Nucleus accumbens (tissue), 56 donors: ENCODE measurements around the gene OTOR.
A peak's percentile ranks its signal among the peaks of the same experiment; 100 is the strongest.

Experiments
- DNase-seq, 56 donors: peaks; one replicate each; lab custom pipeline; 2025; lab: John Stamatoyannopoulos, UW

The OTOR gene, protein sequence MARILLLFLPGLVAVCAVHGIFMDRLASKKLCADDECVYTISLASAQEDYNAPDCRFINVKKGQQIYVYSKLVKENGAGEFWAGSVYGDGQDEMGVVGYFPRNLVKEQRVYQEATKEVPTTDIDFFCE

DNA sequence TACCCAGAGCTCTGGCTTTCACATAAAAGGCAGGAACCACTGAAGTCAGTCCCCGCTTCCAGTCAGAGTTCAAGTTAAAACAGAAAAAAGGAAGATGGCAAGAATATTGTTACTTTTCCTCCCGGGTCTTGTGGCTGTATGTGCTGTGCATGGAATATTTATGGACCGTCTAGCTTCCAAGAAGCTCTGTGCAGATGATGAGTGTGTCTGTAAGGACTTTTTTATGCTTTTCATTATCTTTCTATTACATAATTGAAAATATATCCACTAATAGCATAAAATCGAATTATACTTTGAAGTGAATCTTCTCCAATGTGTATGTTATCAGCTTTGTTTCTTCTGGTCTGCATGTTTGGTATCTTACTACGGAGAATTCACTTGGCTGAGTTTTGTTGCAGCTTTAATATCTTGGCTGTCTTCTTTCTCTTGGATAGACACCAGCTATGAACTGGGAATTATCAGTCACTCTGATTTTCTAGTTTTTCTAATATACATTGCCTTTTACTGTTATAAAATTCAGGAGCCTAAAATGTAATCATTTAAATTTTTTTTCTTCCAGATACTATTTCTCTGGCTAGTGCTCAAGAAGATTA is at the start of gene OTOR:
Gene OTOR (plus strand): TSS at position 51 of the 593 bp plus-strand sequence. CDS start 44 bp downstream, at position 95.
- DNase-seq: no peak

GRCh38 chr20:16699293-16699692 is 48.9 kb upstream of the OTOR start:
- no peak for DNase-seq

DNA sequence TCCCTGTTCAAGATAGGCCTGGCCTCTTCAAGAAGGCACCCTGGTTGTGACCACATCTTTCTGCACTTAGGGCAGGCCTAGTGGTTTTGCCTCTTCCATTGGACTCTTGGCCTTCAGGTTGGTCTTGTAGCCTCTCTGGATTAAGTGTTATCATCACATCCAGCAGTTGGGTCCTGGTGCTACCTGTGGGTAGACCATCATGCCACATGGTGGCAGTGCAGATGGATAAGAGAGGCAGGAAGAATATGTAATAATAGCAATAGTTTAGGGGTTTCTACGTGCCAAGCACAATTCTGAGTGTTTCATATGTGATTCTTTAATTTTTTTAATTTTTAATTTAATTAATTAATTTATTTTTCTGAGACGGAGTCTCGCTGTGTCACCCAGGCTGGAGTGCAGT is 46.9 kb upstream of the OTOR start:
- peak in 3 of 56 donors; percentile 6 to 20 (median 7) for DNase-seq

DNA sequence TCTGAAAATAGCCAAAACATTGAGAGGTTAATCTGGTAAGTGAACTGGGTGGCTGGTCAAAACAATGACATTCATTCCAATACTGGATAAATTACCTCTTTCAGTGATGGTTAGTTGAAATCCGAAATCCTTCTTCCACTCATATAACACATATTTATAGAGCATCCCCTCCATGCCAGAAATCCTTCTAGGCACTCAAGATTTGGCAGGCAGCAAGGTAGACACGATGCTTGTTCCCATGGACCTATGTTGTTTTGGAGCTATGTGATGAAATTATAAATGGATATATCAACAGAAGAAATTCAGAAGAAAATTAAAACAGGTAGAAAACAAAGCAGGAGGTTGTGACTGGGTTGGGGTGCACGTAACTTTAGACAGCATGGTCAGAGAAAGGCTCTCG is 44.6 kb upstream of the OTOR start:
- DNase-seq: no peak

- DNase-seq: no peak
Observed at GRCh38 chr20:16707674-16708073, 40.5 kb upstream of the OTOR start.

DNA sequence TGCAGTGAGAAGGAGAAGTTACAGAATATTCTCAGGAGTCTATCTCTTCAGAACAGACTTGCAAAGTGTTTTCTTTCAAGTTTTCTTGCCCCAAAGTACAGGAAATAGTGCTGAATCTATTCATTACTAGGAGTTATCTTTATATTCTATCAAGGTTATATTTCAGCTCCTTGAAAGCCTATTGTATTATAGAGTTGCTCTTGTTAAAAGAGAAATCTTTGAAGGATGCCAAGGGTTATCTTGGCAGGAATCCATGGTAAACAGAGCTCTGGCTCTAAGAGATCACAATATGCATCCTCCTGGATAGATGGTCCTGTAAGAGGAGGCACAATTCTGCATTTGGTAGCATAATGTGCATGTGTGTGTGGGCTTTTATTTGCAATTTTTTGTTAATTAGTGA is 39.6 kb upstream of the OTOR start:
- DNase-seq: no peak

- DNase-seq: no peak
Observed at GRCh38 chr20:16709017-16709416, 39.1 kb upstream of the OTOR start.

DNA sequence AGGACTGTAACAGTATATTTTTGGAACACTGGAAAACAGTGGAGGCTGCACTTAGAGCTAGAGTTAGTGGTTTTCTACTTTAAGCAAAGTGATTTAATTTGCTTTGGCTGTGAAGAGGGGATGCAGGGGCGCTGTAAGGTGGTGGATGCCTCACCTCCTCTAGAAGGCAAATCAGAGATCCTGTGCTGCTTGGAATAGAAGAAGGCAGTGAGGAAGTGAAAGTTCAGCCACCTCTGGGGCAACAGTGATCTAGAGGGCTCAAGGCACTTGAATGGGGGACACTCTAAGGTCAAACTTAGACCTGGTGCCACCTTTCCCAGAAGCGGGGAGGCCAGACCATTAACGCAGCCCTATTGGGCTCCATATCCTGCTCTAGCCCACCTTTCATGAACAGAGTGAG is 37.4 kb upstream of the OTOR start:
- DNase-seq: no peak

- no peak for DNase-seq
Observed at GRCh38 chr20:16711661-16712258, 36.4 kb upstream of the OTOR start.

DNA sequence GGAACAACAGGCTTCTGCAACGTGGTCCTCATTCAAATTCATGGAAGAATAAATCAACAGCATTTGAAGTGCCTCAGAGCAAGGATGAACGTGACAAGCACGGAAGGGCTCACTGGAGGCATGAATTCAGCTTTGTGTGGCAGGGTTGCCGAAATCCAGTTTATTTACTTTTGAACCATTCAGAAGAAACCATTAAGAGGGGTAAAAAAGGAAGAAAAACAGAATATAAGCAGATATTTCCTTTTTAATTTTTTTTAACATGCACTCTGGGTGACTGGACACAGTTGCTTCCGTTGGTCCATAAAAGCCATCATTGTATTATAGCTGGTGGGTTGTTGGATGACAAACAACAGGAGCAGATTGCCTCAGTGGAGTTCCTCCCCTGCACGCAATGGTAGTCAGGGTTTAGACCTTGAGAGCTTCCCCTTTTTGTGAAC is 35.6 kb upstream of the OTOR start:
- DNase-seq: peak in 5 of 56 donors; percentile 6 to 27 (median 15)

- no peak for DNase-seq
Observed at GRCh38 chr20:16713066-16713465, 35.1 kb upstream of the OTOR start.

GRCh38 chr20:16714242-16714641 is 33.9 kb upstream of the OTOR start:
- no peak for DNase-seq

DNA sequence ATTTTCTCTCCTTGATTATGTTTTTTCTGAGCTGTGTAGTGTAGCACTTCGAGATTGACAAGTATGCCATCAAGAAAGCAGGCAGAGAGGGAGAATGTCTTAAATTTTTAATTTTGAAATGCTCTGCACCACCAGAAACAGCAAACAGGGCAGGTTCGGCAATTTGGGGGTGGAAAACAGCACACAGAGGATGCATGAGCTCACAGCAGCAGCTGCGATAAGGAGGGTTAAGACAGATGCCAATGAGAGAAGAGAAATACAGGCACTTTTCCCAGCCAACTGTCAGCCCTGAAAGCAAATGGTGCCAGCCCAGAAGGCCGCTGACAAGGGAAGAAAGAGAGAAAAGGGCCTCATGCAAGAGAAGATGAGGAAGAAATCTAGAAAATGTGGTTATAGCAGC is 33.4 kb upstream of the OTOR start:
- peak in 12 of 56 donors; percentile 6 to 38 (median 16) for DNase-seq

GRCh38 chr20:16719421-16719820 is 28.7 kb upstream of the OTOR start:
- DNase-seq: peak in 2 of 56 donors; percentile 16 to 17

- DNase-seq: no peak
Observed at GRCh38 chr20:16729080-16729479, 19.1 kb upstream of the OTOR start.

DNA sequence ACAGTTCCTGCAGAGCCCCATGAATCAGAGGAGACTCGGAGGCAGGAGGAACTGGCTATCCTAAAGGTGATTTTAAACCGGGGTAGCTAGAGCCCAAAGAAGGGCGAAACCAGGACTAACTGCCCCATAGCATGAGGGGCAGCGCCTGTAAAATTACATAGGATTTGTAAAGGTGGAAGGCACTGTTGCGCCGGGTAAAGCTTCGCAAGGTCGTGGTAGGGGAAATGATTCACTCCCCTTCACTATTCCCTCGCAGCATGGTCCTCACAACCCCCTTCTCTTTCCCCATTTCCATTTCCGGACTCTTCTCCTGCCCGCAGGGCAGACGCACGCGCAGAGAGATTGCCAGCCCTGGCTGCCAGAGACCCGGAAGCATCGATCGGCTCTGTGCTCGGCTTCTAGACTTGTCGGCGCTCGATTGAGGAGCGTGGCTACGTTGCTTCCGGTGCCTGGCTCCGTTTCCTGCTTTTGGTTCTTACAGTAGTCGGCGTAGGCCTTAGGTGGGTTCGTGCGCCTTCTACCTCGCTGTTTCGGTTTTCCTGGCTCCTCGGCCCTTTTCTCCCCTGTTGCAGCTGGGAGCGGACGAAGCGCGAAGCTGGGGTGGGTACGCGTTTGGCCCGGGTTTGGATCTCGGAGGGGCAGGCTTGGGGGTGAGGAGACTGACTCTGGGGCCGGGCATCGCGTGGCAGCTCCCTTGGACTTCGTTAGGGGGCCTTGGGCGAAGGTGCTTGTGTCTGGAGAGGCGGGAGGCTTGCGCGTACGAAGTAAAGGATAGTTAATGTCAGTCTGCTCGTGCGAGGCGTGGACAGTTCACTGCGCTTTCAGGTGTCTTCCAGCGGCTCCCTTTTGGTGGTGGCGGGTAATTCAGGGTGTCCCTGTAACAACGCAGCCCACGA is 18.3 kb upstream of the OTOR start, which contains the start of gene SNRPB2:
Gene SNRPB2 (plus strand): TSS at position 462 of the 896 bp plus-strand sequence. CDS start 1,677 bp downstream, outside the sequence.
- DNase-seq: peak; percentile 42 to 97 (median 89)

- no peak for DNase-seq
Observed at GRCh38 chr20:16732506-16733152, 15.5 kb upstream of the OTOR start.

GRCh38 chr20:16740365-16741072 is 7.6 kb upstream of the OTOR start:
- DNase-seq: no peak

- peak in 7 of 56 donors; percentile 7 to 39 (median 13) for DNase-seq
Observed at GRCh38 chr20:16744178-16744807, 3.9 kb upstream of the OTOR start.
